HG03060 (cell line): ENCODE data around the gene RNF112.

ENCODE experiments used
- ATAC-seq: cut with Tn5 transposase; IDR thresholded peaks from one replicate; pipeline ENCODE4 v1.9.1; 2021; ENCODE audit warnings: low read depth, moderate number of reproducible peaks; ENCODE audit not compliant: unreplicated experiment

RNF112 gene, protein sequence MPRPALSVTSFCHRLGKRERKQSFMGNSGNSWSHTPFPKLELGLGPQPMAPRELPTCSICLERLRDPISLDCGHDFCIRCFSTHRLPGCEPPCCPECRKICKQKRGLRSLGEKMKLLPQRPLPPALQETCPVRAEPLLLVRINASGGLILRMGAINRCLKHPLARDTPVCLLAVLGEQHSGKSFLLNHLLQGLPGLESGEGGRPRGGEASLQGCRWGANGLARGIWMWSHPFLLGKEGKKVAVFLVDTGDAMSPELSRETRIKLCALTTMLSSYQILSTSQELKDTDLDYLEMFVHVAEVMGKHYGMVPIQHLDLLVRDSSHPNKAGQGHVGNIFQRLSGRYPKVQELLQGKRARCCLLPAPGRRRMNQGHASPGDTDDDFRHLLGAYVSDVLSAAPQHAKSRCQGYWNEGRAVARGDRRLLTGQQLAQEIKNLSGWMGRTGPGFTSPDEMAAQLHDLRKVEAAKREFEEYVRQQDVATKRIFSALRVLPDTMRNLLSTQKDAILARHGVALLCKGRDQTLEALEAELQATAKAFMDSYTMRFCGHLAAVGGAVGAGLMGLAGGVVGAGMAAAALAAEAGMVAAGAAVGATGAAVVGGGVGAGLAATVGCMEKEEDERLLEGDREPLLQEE

DNA sequence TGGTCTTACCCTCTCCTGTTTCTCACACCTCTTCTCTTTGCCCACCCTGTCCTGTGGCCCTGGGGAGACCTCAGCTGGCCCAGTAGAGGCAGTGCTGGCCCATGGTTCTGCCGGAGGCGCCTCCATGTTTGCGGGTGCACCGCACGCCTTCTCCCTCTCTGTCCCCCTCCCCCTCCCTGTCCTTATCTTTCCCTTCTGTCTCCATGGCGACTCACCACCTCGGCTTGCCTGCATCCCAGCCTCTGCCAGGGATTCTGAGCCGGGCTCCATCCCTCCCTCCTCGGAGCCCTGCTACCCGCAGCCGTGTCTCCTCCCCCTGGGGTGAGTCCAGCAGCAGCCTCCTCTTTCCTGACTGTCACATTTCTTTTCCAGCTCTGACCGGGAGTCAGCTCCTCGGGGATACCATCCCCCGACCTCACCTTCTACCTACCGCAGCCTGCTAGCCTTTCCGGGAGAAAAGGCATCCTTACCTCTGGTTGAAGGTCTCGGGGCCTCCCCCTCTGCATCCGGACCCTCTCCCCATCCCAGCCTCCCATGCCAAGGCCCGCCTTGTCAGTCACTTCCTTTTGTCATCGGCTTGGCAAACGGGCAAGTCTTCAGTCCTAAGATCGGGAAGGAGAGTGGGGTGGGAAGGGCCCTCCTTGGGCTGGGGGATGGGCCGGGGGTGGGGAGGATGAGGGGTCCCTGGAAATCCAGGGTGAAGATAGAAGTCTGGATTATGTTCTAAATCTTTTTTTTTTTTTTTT, at the start of gene RNF112:
RNF112 (plus strand) TSS at position 358 of the 746 bp plus-strand sequence; CDS start at position 535, 177 bp downstream.
- no peak for ATAC-seq

DNA sequence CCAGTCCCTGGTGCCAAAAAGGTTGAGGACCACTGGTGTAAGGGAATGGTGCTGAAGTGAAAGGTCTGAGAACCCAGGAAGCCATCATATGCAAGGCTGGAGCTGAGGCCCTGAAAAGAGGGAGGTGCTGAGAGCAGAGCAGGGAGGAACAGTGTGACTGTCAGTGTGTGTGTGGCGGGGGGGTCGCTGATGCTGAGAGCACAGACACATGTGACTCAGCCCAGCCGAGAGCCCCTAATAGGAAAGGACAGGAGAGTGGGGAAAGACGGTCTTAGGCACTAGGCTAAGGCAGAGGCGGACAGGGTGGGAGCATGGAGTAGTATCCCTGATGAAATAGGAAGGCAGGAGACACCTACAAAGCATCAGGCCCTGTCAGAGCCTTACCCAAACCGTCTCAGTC, 49.7 kb upstream of the RNF112 start:
- ATAC-seq: no peak

DNA sequence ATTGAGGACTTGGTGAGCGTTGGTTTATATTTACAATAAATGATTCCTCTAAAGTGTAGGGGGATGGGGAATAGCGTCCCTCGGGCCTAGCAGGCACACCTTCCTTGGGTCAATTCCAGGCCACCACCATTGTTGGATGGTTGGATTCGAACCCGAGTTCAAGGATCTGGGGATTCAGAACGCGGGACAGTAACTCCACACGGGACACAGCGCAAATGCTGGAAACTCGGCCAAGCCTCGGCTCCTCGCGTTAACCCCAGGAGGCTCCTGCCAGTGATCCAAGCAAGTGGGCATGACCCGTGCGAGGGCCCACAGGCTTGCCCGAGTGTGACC, 49.1 kb upstream of the RNF112 start:
- ATAC-seq: no peak

DNA sequence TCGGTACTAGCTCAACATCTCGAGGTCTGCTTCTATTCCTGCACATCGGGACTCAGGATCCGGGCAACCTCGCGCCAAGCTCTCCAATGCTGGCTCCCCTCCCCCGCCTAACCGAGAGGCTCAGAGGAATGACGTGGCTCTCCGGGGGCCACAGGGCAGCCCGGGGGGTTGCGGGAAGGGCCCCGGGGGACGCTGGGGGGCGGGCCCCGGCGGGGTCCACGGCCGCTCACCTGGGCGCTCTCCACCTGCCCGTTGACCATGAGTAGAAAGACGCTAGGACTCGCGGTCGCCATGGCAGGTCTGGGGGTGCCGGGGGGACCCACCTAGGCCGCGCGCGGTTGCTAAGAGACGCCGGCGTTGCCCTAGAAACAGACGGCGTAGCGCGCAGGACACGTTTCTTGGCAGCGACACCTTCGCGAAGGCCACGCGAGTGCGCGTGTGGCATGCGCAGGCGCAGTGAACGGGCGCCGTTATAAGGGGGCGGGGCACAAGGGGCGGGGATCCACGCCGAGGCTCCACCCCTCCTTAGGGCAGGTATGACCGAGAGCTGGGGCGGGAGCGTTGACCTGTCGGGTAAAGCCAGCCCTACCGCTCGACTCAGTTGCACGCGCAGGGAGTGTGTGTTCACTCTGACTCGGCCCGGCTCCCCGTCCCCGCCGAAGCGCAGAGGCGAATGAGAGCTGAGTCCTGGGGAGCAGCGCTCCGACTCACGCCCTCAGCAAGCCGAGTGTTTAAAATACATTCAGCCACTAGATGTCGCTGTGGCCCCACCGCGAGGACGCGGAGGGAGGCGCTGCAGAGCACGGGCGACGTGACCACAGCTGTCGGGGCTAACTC, 48.5 kb upstream of the RNF112 start, which contains the start of gene B9D1:
B9D1 (minus strand) TSS at position 447 of the 837 bp plus-strand sequence; CDS start at position 293, 154 bp downstream.
- ATAC-seq: peak; percentile 50

DNA sequence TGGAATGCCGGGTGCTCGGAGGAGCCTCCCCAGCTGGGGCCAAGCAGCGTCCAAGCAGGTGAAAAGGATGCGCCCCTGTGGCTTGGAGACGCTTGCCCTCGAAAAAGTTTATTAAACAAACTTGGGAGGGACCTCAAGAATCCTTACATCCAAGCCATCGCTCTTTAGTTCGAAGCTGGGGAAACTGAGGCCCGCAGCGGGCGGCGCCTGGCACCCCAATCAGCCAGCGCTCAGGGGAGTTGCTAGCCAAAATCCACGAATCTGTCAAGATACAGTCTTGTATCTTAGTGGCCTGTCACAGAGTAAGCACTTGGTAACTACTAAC, 48.0 kb upstream of the RNF112 start:
- ATAC-seq: no peak

DNA sequence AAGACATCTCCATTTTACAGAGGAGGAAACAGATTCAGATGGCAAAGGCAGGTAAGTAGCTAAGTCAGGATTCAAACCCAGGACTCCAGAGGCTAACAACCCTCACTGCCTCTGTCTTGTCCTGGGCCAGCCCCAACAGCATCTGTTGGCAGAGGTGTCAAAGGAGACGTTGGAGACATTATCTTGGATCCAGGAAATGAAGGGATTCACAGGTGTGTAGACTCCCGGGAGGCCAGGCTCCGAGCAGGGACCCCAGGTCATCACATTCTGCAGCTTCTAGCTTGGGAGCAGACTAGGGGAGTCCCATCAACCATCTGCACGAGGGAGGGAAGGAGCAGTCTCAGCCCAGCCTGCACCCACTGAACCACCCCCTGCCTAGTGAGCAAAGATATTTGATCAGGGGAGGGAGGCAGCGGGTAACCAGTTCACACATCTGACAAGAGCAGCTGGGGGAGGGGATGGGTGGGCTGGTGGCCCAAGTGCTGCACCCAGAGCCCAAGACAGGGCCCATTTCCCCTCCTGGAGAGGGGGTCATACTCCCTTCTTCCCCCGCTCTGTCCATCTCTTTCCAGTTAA, 47.5 kb upstream of the RNF112 start:
- ATAC-seq: no peak

DNA sequence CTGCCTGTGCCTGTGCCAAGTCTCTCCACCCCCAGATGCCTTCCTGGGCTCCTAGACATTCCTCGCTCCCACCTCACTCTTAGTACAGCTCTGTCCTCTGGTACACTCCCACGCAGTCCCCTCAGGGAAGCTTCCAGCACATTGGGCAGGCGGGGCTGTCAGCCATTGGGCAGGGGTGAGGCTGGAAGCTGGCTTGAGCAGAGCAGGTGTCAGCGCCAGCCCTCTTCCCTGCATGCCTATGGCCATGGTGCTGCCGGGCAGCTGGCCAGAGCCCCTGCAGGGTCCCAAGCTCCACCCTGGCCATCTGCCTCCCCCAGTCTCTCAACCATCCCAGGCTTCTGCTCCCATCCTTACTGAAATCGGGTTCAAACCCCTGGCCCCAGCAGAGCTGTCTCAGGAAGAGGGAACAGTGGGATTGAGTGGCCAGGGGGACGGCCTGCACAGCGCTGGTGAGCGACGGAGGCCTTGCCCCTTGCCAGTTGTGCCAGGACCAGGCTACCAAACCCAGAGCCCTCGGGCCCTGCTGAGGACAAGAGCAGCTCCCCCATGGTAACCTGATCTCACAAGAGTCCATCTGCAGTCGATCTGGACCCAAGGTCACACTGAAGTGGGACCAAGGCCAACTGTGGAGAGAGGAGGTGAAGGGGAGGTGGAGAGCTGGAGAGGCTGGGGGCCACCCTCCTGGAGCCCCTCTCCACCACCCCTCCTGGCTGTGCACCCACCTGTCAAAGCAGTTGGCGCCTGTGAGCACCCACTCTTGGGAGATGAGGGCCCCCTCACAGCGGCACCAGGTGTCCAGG, 46.1 kb upstream of the RNF112 start:
- no peak for ATAC-seq

DNA sequence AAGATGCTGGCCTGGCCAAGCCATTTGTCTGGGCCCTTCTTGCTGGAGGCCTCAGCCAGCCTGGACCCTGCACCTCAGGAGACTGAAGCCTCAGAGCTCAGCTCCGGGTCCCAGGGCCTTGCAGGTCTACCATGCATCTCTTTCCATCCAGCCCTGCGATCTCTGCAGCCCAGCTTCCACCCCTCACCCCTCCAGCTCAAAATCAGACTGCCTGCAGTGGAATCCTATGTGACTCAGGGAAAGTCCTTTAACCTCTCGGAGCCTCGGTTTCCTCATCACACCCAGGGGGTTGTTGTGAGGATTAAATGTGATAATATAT, 45.6 kb upstream of the RNF112 start:
- no peak for ATAC-seq

DNA sequence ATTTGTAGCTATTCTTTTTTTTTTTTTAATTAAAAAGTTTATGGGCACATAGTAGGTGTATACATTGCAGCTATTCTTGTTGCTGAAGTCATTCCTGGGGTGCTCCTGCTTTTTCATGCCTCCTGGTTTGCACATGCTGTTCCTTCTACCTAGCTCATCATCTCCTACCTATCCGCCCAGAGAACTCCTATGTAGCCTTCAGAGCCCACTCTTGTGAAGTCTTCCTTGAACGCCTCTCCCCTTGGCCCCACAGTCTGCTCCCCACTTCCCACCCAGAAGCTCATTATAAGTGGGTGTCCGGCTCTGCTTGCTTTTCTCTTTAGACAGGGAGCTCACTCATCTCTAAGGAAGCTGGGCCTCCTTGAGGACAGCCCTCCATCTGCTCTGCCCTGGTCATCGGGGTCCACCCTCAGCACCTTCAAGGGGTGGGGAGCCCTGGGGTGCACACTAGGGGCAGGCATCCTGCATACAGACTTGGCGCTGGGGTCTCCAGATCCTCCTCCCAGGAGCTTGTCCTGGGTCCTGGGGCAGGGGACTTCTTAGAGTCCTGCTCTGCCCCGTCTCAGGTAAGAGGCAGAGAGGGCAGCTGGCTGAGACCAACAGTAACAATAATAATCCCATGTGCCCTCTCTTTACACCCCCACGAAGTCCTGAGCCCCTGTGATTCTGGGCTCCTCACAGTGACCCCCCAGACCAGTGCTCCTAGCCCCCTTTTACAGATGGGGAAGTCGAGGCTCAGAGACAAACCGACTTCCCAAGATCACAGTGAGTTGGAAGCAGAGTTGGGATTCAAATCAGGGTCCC, 45.0 kb upstream of the RNF112 start:
- ATAC-seq: no peak

DNA sequence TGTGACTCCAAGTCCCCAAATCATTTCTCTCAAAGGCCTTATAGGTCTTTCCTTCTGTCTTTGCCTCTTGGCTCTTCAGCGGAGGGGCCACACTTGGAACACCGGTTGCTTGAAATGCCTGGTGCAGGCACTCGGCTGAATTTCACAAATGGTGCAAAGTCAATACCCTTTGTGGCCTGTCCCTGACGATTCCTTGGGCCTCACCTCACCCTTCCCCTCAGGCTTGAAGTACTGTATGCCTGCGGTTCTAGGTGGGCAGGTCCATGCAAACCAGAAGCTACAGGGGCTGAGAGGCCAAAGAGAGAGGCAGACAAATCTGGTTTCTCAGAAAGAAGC, 44.4 kb upstream of the RNF112 start:
- ATAC-seq: no peak

DNA sequence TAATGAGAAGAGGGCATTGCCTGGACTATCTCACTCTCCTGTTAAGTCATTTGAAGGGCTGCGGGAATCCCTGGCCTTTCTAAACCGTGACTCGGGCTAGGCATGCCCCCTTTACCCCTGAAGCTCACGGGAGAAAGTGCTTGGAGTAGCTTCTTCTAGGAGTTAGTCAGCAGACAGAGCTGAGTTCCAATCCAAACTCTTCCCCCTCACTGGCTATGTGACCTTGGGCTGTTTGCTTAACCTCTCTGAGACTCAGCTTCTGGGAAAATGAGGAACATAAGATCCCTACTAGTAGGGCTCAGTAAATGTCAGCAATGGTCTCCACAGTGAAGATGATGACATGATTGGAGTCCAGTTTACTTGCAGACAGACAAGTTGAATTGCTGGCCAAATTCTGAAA, 42.8 kb upstream of the RNF112 start:
- no peak for ATAC-seq

DNA sequence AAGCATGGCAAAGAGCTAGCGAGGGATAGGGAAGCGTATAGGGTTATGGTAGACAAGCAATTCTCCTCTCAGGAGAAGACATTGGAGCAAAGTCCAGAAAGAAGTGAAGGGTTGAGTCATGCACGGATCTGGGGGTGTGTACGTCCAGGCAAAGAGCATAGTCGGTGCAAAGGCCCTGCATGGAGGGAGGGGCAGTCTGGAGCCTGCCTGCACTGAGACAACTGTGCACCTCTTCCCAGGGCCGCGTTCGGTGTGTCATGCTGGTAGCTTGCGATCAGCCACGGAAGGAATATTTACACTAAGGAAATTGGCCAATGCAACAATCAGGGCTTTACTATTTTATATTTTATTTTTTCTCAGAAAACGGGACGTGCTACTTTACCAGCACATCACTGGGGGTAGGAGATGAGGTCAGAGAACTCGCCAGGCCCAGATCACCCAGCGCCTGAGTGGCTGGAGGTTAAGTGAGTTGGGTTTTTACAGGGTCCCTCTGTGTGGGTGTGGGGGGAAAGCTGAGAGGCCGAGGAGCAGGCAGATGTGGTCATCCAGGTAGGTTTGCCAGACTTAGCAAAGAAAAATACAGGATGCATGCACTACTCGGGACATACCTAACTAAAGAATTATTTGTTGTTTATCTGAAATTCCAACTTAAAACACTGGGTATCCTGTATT, 41.8 kb upstream of the RNF112 start:
- ATAC-seq: no peak

DNA sequence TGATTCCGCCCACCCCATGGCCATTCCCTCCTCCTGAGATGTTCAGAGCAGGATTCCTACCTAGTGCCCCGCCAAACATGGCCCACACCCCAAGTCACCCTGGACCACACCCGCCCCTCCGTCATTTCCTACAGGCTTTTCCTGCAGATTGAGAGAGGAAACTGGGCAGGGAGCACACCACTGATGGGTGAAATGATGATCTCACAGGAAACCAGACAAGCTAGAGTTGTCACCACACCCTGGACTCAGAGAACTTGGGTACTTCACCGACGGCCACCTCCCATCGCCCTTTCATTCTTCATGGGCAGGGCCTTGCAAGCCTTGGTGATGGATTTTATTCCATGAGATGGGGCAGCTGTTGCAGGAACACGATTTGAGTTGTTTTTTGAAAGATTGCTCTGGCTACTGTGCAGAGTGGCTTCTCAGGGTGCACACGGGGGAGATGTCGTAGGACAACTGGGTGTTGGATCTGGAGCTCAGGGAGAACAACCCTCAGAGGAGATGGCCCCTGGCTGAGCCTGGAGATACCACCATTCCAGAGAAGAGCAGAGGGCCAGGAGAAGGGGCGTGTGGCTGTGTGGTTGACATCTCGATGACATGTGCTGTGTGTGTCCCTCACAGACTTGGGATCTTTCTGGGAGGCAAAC, 41.1 kb upstream of the RNF112 start:
- ATAC-seq: no peak

DNA sequence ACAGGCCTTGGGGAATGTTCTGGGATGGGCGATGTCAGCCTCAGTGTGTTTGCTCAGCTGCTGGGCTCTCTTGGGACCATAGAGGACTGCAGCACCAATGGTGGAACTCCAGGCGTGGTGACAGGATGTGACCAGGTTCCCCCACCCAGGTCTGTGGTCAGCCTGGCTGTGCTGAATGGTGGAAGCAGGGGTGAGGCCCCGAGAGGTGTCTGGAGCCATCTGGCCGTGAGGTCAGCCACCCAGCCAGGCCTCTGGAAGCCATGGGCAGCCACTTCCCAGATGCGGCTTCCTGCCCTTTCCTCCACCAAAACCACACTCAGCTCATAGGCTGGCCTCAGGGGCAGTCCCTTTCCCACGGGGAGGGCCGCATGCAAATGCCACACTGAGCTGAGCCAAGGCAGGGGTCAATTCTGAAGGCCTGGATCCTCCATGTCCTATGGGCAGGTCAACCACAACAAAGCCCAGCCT, 40.5 kb upstream of the RNF112 start:
- no peak for ATAC-seq

DNA sequence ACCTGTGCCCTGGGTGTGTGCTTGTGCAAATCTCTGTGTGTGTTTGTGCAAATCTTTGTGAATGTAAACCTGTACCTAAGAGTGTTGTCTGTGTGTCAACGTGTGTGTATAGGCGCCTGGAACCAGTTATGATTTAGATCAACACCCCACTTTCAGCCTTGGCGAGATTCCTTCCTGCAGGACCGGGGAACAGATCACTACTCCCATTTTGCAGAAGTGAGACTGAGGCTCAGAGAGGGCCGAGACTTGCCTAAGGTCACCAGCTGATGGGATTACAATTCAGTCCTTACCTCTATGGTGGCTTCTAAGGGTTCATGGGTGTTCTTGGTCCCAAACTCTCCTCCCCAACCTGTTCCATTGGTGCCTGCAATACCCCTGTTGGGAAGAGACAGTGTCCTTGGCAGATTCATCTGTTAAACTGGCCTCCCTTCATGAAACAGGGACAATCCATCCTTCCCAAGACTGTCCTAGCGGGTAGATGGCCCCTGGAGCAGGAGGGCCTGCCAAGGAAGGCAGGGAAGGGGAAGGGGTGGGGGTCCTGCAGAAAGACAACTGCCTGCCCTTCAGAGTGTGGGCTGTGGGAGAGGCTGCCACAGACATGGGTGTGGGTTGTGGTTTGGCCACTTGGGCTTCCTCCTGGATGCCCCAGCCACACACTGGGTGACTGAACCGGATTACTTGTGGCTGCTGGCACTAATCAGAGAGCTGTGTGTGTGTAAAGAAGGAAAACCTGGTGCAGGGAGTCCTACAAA, 39.6 kb upstream of the RNF112 start:
- ATAC-seq: no peak

DNA sequence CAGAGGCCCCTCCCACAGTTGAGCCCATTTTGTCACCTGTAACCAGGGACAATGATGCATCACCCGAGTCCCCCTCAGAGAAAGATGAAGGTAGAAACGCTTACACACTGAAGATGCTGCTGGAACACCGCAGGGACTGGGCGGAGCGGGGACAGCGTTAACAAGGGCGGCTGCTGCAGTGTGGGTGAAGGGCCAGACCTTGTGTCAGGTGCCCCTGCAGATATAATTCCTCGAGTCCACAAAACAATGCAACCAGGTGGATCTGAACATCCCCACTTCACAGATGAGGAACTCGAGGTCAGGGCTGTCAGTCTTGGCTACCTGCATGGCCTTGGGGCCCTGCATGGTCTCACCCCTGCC, 39.0 kb upstream of the RNF112 start:
- ATAC-seq: no peak

DNA sequence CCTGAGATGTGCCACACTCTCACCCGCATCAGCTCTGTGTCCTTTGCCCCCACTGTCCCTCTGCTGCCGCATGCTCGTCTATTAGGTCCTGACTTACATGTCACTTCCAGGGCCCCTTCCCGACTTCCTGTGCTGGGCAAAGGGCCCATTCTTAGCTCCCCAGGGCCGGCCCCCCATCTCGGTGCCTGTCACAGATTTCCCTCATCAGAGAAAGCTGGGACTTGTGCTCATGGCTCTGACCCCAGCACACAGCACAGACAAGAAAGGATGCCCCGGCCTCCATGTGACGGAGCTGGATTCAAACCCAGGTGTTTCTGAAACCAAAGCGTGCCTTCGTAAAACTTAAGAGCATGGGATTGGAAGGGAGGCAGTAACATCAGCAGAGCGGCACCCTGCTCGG, 38.6 kb upstream of the RNF112 start:
- ATAC-seq: no peak
